SIG-M5 (cell line): ENCODE data around the gene TET2.
"Not testable (repeated sequence)": the region's sequence is repeated elsewhere in the genome, so short reads cannot be mapped to it uniquely, and the experiment has no call there.

Source experiments
- DNase-seq: peaks from one replicate; lab custom pipeline; 2025; lab: John Stamatoyannopoulos, UW

Gene TET2

GRCh38 chr4:105291925-105292324, 145.2 kb downstream of the TET2 start:
- DNase-seq: no peak

GRCh38 chr4:105293360-105293759, 146.7 kb downstream of the TET2 start:
- DNase-seq: no peak

- no peak for DNase-seq
These were observed 150.0 kb downstream of the TET2 start for GRCh38 chr4:105296672-105297071.

GRCh38 chr4:105299027-105299426, 152.4 kb downstream of the TET2 start:
- DNase-seq: not testable (repeated sequence)

DNA sequence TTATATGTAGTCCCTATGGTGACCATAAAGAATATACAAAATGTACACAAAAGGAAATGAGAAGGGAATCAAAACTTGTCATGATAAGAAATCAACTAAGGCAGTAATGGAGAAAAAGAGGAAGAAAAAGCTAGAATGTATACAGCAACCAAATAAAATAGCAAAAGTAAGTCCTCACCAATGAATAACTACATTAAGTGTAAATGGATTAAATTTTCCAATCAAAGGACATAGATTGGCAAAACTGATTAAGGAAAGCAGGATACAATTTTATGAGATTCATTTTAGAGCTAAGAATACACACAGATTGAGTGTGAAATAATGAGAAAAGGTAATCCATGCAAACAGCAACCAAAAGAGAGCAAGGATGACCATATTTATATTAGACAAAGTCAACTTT, 157.4 kb downstream of the TET2 start:
- DNase-seq: no peak

GRCh38 chr4:105305019-105305836, 158.6 kb downstream of the TET2 start:
- DNase-seq: no peak

DNA sequence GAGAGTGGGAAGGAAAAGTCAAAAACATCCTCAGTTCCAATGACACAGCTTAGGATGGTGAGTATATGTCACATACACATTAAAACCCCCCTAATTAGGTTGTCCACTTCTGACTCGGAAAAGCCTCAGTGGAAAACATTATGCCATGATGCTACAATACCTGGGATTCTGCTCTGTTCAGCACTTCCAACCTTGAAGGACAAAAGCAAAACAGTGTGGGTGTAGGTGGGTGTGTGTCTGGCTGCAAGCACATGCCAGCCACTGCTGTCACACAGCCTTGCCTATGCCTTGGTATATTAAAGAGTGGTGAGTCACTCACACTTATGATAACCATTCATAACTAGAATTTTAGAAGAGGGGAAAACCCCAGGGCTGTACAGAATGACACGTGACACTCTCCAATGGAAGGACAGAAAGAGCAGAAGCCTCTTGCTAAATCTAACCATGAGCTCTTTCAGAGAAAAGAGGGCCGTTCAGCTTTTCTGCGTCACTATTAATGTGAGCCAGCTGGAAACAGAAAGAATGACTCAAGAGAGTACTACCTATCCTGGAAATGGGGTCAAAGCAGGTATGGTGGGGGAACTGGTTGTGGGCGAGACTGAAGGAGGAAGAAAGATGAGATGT, 159.6 kb downstream of the TET2 start:
- DNase-seq: no peak

- DNase-seq: no peak
These were observed 160.1 kb downstream of the TET2 start for GRCh38 chr4:105306820-105307219.

DNA sequence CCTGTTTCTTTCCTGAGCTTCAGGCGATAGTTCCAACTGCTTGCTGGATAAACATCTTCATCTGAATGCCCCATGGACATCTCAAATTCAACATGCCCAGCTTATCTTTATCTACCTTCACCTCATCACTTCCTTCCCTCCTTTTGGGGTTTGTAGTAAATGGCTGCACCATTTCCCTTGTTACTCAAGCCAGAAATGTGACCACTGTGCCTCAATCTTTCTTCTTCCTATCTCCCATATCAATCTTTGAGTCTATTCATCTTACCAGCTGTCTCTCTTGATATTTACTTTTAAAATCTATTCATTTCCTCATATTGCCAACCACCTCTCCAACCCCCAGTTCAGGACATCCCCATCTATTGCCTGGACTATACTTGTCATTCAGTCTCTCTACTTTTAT, 171.8 kb downstream of the TET2 start:
- no peak for DNase-seq

DNA sequence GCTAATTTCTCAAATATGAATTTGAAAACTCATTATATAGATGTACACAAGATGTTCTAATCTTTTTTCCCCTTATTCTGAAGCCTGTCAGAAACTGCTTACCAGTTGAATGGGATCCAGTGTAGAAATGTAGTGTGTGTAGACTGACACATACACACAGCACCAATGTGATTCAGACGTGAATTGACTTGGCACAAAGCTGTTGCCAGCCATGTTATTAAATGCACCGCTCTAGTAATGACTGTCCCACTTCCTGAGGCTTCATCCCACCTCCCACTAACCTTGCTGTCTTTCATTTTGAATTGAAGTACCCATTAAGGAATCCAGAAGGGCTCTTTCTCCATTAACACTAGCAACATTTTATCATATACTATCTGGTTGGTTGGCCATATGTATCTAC, 180.5 kb downstream of the TET2 start:
- DNase-seq: no peak

DNA sequence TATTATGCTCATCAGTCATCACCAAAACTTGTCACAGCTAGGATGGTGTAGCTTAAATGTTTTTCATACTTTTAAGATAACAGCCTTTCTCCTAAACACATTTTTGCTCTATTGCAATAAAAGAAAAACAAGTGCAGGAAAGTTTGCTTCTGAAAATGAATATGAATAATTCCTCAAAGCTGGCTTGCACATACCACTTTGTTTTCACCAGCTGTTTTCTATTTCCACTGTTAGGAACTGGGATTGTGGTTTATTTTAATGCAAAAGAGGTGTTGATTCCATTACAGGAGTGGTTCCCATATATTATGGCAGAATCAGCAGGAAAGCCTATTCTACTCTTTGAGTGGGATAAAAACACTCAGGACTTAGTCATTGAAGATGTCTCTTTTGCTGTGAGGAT, 181.3 kb downstream of the TET2 start:
- no peak for DNase-seq

DNA sequence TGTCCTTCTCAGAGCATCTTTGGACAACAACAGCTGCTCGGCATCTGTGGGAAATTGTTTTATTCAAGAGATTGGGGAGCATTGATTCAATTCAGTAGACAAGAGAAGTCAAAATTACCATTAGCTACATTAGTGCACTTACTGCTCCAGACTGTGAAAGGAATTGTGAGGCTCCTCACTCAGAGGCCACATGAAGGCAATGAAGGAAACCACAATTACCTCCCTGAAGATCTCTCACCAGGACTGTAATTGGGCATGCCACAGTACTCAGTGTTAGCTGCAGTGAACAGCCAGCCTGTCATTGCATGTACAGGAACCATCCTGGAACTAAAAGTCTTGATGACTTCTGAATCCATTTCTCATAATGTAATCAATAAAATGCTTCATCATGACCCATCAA, 182.4 kb downstream of the TET2 start:
- no peak for DNase-seq
